HG02885 (cell line): Measurements from ENCODE around the gene KDF1.
A peak's percentile ranks its signal among the peaks of the same experiment; 100 is the strongest.

Source experiments
- ATAC-seq: cut with Tn5 transposase; IDR thresholded peaks from one replicate; pipeline ENCODE4 v1.9.1; 2021; ENCODE audit warnings: mild to moderate bottlenecking; ENCODE audit not compliant: unreplicated experiment, poor library complexity

The KDF1 gene

GRCh38 chr1:26921540-26922430, 38.5 kb downstream of the KDF1 start, which contains the start of gene NUDC:
NUDC (plus strand) TSS chr1:26921743; CDS start chr1:26921849, 106 bp downstream.
- peak; percentile 98 for ATAC-seq

GRCh38 chr1:26921126-26921539, 39.1 kb downstream of the KDF1 start:
- peak; percentile 20 for ATAC-seq

- no peak for ATAC-seq
Measured at GRCh38 chr1:26915204-26915842, 44.9 kb downstream of the KDF1 start.

- no peak for ATAC-seq
Measured at GRCh38 chr1:26913754-26914619, 46.3 kb downstream of the KDF1 start, which contains the start of gene NR0B2. NR0B2 (minus strand) TSS chr1:26913975; CDS start chr1:26913940, 35 bp downstream.

GRCh38 chr1:26913389-26913753, 46.9 kb downstream of the KDF1 start:
- no peak for ATAC-seq

GRCh38 chr1:26912147-26912490, 48.1 kb downstream of the KDF1 start:
- ATAC-seq = no peak

GRCh38 chr1:26911399-26912146, 48.7 kb downstream of the KDF1 start:
- ATAC-seq = no peak

GRCh38 chr1:26910343-26911160, 49.7 kb downstream of the KDF1 start:
- no peak for ATAC-seq

- no peak for ATAC-seq
Measured at GRCh38 chr1:26909951-26910342, 50.3 kb downstream of the KDF1 start.

GRCh38 chr1:26907071-26907917, 53.0 kb downstream of the KDF1 start:
- ATAC-seq = no peak

GRCh38 chr1:26900815-26901511, 59.3 kb downstream of the KDF1 start:
- ATAC-seq = no peak

- ATAC-seq = peak; percentile 78
Measured at GRCh38 chr1:26900001-26900814, 60.1 kb downstream of the KDF1 start, which contains the start of gene GPATCH3. GPATCH3 (minus strand) TSS chr1:26900467; CDS start chr1:26900442, 25 bp downstream.
